H9 (cell line): Measurements from ENCODE around the gene DLX2. TPM values are rescaled to one million over a fixed set of nuclear protein-coding genes. Genes with fewer than 3 reads are reported as not detected.

Source experiments
- DNase-seq: peaks from one replicate; pipeline ENCODE4 v3.0.0-alpha.2; 2017
- H2AFZ ChIP-seq: one replicate; pipeline ENCODE4 v1.6.1; 2013; ENCODE audit warnings: mild to moderate bottlenecking, low read length, control low read depth, moderate library complexity
- H2AK5ac ChIP-seq: 2 replicates; pipeline ENCODE4 v1.6.1; 2013; ENCODE audit warnings: low read length, control low read depth, mixed read lengths; ENCODE audit not compliant: insufficient read length
- H2BK120ac ChIP-seq: one replicate; pipeline ENCODE4 v1.6.1; 2013; ENCODE audit warnings: low read depth, mild to moderate bottlenecking, low read length, control low read depth, inconsistent platforms; ENCODE audit not compliant: poor library complexity, severe bottlenecking
- H2BK12ac ChIP-seq: 2 replicates; pipeline ENCODE4 v1.6.1; 2013; ENCODE audit warnings: low read length, control low read depth, mixed read lengths, low read depth; ENCODE audit not compliant: insufficient read length
- H2BK15ac ChIP-seq: 2 replicates; pipeline ENCODE4 v1.6.1; 2013; ENCODE audit warnings: low read depth, low read length, control low read depth
- H2BK20ac ChIP-seq: one replicate; pipeline ENCODE4 v1.6.1; 2013; ENCODE audit warnings: low read depth, mild to moderate bottlenecking, low read length, control low read depth, inconsistent platforms; ENCODE audit not compliant: poor library complexity, severe bottlenecking
- H2BK5ac ChIP-seq: 2 replicates; pipeline ENCODE4 v1.6.1; 2013; ENCODE audit warnings: low read length, control low read depth, mixed read lengths; ENCODE audit not compliant: insufficient read length
- H3K14ac ChIP-seq: 2 replicates; pipeline ENCODE4 v1.6.1; 2013; ENCODE audit warnings: low read length, control low read depth; ENCODE audit not compliant: insufficient read depth
- H3K18ac ChIP-seq: 2 replicates; pipeline ENCODE4 v1.6.1; 2013; ENCODE audit warnings: low read depth, mild to moderate bottlenecking, mixed read lengths, low read length, control low read depth; ENCODE audit not compliant: insufficient read length
- H3K23ac ChIP-seq: 2 replicates; pipeline ENCODE4 v1.6.1; 2013; ENCODE audit warnings: low read length, control low read depth, mixed read lengths, low read depth; ENCODE audit not compliant: insufficient read length
- H3K23me2 ChIP-seq: 2 replicates; pipeline ENCODE4 v1.6.1; 2013; ENCODE audit warnings: low read depth, mild to moderate bottlenecking, mixed read lengths, low read length, control low read depth; ENCODE audit not compliant: insufficient read length, poor library complexity, severe bottlenecking
- H3K27ac ChIP-seq: 2 replicates; pipeline ENCODE4 v1.5.1; 2013; ENCODE audit warnings: low read length, control low read depth, mixed read lengths, low read depth; ENCODE audit not compliant: insufficient read length
- H3K27me3 ChIP-seq: 2 replicates; pipeline ENCODE4 v1.6.1; 2013; ENCODE audit warnings: low read length, control low read depth, inconsistent platforms; ENCODE audit not compliant: insufficient read depth
- H3K4ac ChIP-seq: 2 replicates; pipeline ENCODE4 v1.6.1; 2013; ENCODE audit warnings: low read depth, mild to moderate bottlenecking, control low read depth, inconsistent platforms, low read length, moderate library complexity
- H3K4me1 ChIP-seq: 2 replicates; pipeline ENCODE4 v1.6.1; 2013; ENCODE audit warnings: low read length, control low read depth, inconsistent platforms; ENCODE audit not compliant: insufficient read depth
- H3K4me2 ChIP-seq: 2 replicates; pipeline ENCODE4 v1.6.1; 2013; ENCODE audit warnings: low read length, control low read depth, mixed read lengths; ENCODE audit not compliant: insufficient read length, insufficient read depth
- H3K56ac ChIP-seq: 2 replicates; pipeline ENCODE4 v1.6.1; 2013; ENCODE audit warnings: low read depth, mild to moderate bottlenecking, mixed read lengths, low read length, control low read depth; ENCODE audit not compliant: insufficient read length
- H3K79me1 ChIP-seq: 2 replicates; pipeline ENCODE4 v1.6.1; 2013; ENCODE audit warnings: low read depth, mild to moderate bottlenecking, moderate library complexity, low read length, control low read depth, inconsistent platforms; ENCODE audit not compliant: insufficient read depth, poor library complexity, severe bottlenecking
- H3K79me2 ChIP-seq: 2 replicates; pipeline ENCODE4 v1.6.1; 2013; ENCODE audit warnings: low read length, control low read depth, inconsistent platforms; ENCODE audit not compliant: insufficient read depth
- H3K9ac ChIP-seq: 2 replicates; pipeline ENCODE4 v1.6.1; 2013; ENCODE audit warnings: low read length, control low read depth, mixed read lengths; ENCODE audit not compliant: insufficient read length; ENCODE audit errors: extremely low read depth
- H3K9me3 ChIP-seq: one replicate; pipeline ENCODE4 v1.6.1; 2013; ENCODE audit warnings: low read depth, low read length, inconsistent platforms; ENCODE audit not compliant: control insufficient read depth
- H3T11ph ChIP-seq: one replicate; pipeline ENCODE4 v1.6.1; 2013; ENCODE audit warnings: mild to moderate bottlenecking, low read length, control low read depth, inconsistent platforms
- H4K20me1 ChIP-seq: one replicate; pipeline ENCODE4 v1.6.1; 2013; ENCODE audit not compliant: control insufficient read depth, insufficient read length, insufficient read depth
- H4K5ac ChIP-seq: 2 replicates; pipeline ENCODE4 v1.6.1; 2013; ENCODE audit warnings: low read depth, mild to moderate bottlenecking, mixed read lengths, low read length, control low read depth; ENCODE audit not compliant: insufficient read length
- H4K8ac ChIP-seq: replicated peaks from 2 replicates; pipeline ENCODE4 v1.6.1; 2013; ENCODE audit warnings: low read length, control low read depth, mixed read lengths, low read depth; ENCODE audit not compliant: insufficient read length
- H4K91ac ChIP-seq: 2 replicates; pipeline ENCODE4 v1.6.1; 2013; ENCODE audit warnings: low read depth, mild to moderate bottlenecking, moderate library complexity, mixed read lengths, low read length, control low read depth; ENCODE audit not compliant: insufficient read length
- H3K27ac Mint-ChIP-seq, 3 experiments: 2 replicates in 2 of 3; 3 replicates in 1 of 3; pipeline ENCODE4 v1.8.0; 2020 to 2021; ENCODE audit warnings: mixed read lengths in 3 of 3, mild to moderate bottlenecking in 1 of 3, moderate library complexity in 1 of 3
- H3K27me3 Mint-ChIP-seq: 2 replicates; pipeline ENCODE4 v1.8.0; 2021; ENCODE audit warnings: low read depth, mild to moderate bottlenecking, moderate library complexity, mixed read lengths
- H3K36me3 Mint-ChIP-seq, 3 experiments: 2 replicates in 2 of 3; 3 replicates in 1 of 3; pipeline ENCODE4 v1.8.0; 2020 to 2021; ENCODE audit warnings: low read depth in 3 of 3, mixed read lengths in 3 of 3; ENCODE audit not compliant: insufficient read depth in 1 of 3
- H3K4me1 Mint-ChIP-seq, 2 experiments: 2 replicates each; pipeline ENCODE4 v1.8.0; 2020; ENCODE audit warnings: mixed read lengths in 2 of 2
- H3K4me3 Mint-ChIP-seq, 2 experiments: 2 replicates in 1 of 2; 3 replicates in 1 of 2; pipeline ENCODE4 v1.8.0; 2020 to 2021; ENCODE audit warnings: mild to moderate bottlenecking in 2 of 2, mixed read lengths in 2 of 2, moderate library complexity in 1 of 2
- H3K9me3 Mint-ChIP-seq, 2 experiments: 2 replicates in 1 of 2; 3 replicates in 1 of 2; pipeline ENCODE4 v1.8.0; 2020; ENCODE audit warnings: mild to moderate bottlenecking in 2 of 2, mixed read lengths in 2 of 2, moderate library complexity in 1 of 2
- CTCF ChIP-seq: fragments of 200-600 bp; sonication (generic); conservative IDR thresholded peaks from 3 replicates; pipeline ENCODE4 v1.8.0; 2021; ENCODE audit warnings: antibody characterized with exemption, mild to moderate bottlenecking
- WGBS: extraction: QIAGEN DNeasy Blood & Tissue Kit; methylation state at CpG from one replicate; pipeline ENCODE4 v1.1.7; 2013; ENCODE audit warnings: missing lambda C conversion rate, low lambda C conversion rate, mixed read lengths; ENCODE audit not compliant: insufficient read length; ENCODE audit errors: extremely low coverage; 5-methylcytosine and 5-hydroxymethylcytosine counted together
- total RNA-seq: library from RNA; stranded (reverse); gene quantifications from 2 replicates; pipeline ENCODE4 v1.2.1, GENCODE V29; 2021

The DLX2 gene
- total RNA-seq, 1 experiment from 2014 or later: not detected

- H2BK120ac ChIP-seq: no peak overlapping the region
- no peak overlapping the region for H3K18ac ChIP-seq
- H4K91ac ChIP-seq: no peak overlapping the region
- no peak overlapping the region for H3K14ac ChIP-seq
- Mint-ChIP-seq H3K27me3 (peaks cover 100% of the 10 kb centered on the region), H3K4me3 (peak overlapping the region in 1 of 2 experiments; percentile 64; a peak in 1 of 5 replicates), H3K27ac (no peak overlapping the region), H3K36me3 (no peaks in the 10 kb centered on the region; a peak in 3 of 7 replicates), H3K9me3 (peaks cover 6 to 16% of the 10 kb centered on the region in 2 experiments; a peak in 3 of 5 replicates), H3K4me1 (peaks cover 42 to 65% of the 10 kb centered on the region in 2 experiments)
- H3K79me2 ChIP-seq: no peaks in the 10 kb centered on the region
- no peaks in the 10 kb centered on the region for H4K20me1 ChIP-seq
- no peak overlapping the region for H2BK20ac ChIP-seq
- H3K23me2 ChIP-seq: peaks cover 11% of the 10 kb centered on the region
- peaks cover 93% of the 10 kb centered on the region for H3K27me3 ChIP-seq
- no peak overlapping the region for H4K5ac ChIP-seq
- no peak overlapping the region for H2AK5ac ChIP-seq
- H4K8ac ChIP-seq: no peak overlapping the region
- no peak overlapping the region for H3K27ac ChIP-seq
- no peak overlapping the region for H3T11ph ChIP-seq
- H3K4me1 ChIP-seq: peaks cover 2% of the 10 kb centered on the region; the same call in 1 of the 2 replicates
- no peak overlapping the region for H3K4ac ChIP-seq
- no peak overlapping the region for H3K4me2 ChIP-seq
- DNase-seq: peak; percentile 77
- no CpG with 5 or more reads among the region's 39 CpGs for WGBS
- no peak for TF ChIP-seq CTCF
- no peak overlapping the region for H2BK15ac ChIP-seq
- no peak overlapping the region for H3K9ac ChIP-seq
- no peak overlapping the region for H2BK12ac ChIP-seq
- no peak overlapping the region for H2AFZ ChIP-seq
- no peak overlapping the region for H2BK5ac ChIP-seq
- H3K79me1 ChIP-seq: no peaks in the 10 kb centered on the region
- no peak overlapping the region for H3K56ac ChIP-seq
- no peak overlapping the region for H3K23ac ChIP-seq
- H3K9me3 ChIP-seq: no peaks in the 10 kb centered on the region
These were observed 12.4 kb downstream of the DLX2 start for GRCh38 chr2:172090044-172090961.
